Fibroblast of skin of left quadriceps (primary cell): ENCODE measurements around the gene TGFBR1.
A peak's percentile ranks its signal among the peaks of the same experiment; 100 is the strongest.

Source experiments
- DNase-seq, 2 experiments: peaks; one replicate each; pipeline ENCODE4 v3.0.0-alpha.2; 2013; ENCODE audit warnings: low read depth in 2 of 2

Gene TGFBR1

GRCh38 chr9:99135456-99135855 lies 30.5 kb downstream of the TGFBR1 start:
- no peak for DNase-seq

- no peak for DNase-seq
Measured at GRCh38 chr9:99137225-99137624, 32.3 kb downstream of the TGFBR1 start.

- DNase-seq, result no peak
Measured at GRCh38 chr9:99137891-99138290, 33.0 kb downstream of the TGFBR1 start.

GRCh38 chr9:99138424-99139284 lies 33.7 kb downstream of the TGFBR1 start:
- no peak for DNase-seq

- DNase-seq, result no peak
Measured at GRCh38 chr9:99139868-99140267, 35.0 kb downstream of the TGFBR1 start.

GRCh38 chr9:99140685-99141314 lies 35.9 kb downstream of the TGFBR1 start:
- DNase-seq, result peak in 1 of 2 experiments; percentile 31

GRCh38 chr9:99141849-99142248 lies 36.9 kb downstream of the TGFBR1 start:
- DNase-seq, result no peak

- no peak for DNase-seq
Measured at GRCh38 chr9:99142275-99142674, 37.4 kb downstream of the TGFBR1 start.

GRCh38 chr9:99143655-99144054 lies 38.7 kb downstream of the TGFBR1 start:
- DNase-seq, result no peak

- DNase-seq, result no peak
Measured at GRCh38 chr9:99144966-99145365, 40.1 kb downstream of the TGFBR1 start.

- DNase-seq, result no peak
Measured at GRCh38 chr9:99146574-99146973, 41.7 kb downstream of the TGFBR1 start.

- DNase-seq, result no peak
Measured at GRCh38 chr9:99147177-99147576, 42.3 kb downstream of the TGFBR1 start.

- no peak for DNase-seq
Measured at GRCh38 chr9:99150451-99151171, 45.7 kb downstream of the TGFBR1 start.

- no peak for DNase-seq
Measured at GRCh38 chr9:99154356-99154755, 49.4 kb downstream of the TGFBR1 start.

- DNase-seq, result no peak
Measured at GRCh38 chr9:99155736-99156135, 50.8 kb downstream of the TGFBR1 start.

- DNase-seq, result no peak
Measured at GRCh38 chr9:99158629-99159028, 53.7 kb downstream of the TGFBR1 start.

- DNase-seq, result no peak
Measured at GRCh38 chr9:99160173-99160572, 55.3 kb downstream of the TGFBR1 start.

GRCh38 chr9:99162759-99163364 lies 57.9 kb downstream of the TGFBR1 start:
- DNase-seq, result peak; percentile 18 to 23

GRCh38 chr9:99166149-99166548 lies 61.2 kb downstream of the TGFBR1 start:
- no peak for DNase-seq

GRCh38 chr9:99167119-99167518 lies 62.2 kb downstream of the TGFBR1 start:
- no peak for DNase-seq

- no peak for DNase-seq
Measured at GRCh38 chr9:99167694-99168093, 62.8 kb downstream of the TGFBR1 start.

GRCh38 chr9:99169086-99169485 lies 64.2 kb downstream of the TGFBR1 start:
- DNase-seq, result no peak
